Measurements from ENCODE around the gene SGCG.

The SGCG gene

GRCh38 chr13:23359882-23360281, 179.1 kb downstream of the SGCG start:
- TF ChIP-seq, protein P1, sequence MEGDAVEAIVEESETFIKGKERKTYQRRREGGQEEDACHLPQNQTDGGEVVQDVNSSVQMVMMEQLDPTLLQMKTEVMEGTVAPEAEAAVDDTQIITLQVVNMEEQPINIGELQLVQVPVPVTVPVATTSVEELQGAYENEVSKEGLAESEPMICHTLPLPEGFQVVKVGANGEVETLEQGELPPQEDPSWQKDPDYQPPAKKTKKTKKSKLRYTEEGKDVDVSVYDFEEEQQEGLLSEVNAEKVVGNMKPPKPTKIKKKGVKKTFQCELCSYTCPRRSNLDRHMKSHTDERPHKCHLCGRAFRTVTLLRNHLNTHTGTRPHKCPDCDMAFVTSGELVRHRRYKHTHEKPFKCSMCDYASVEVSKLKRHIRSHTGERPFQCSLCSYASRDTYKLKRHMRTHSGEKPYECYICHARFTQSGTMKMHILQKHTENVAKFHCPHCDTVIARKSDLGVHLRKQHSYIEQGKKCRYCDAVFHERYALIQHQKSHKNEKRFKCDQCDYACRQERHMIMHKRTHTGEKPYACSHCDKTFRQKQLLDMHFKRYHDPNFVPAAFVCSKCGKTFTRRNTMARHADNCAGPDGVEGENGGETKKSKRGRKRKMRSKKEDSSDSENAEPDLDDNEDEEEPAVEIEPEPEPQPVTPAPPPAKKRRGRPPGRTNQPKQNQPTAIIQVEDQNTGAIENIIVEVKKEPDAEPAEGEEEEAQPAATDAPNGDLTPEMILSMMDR (IDR thresholded peaks at IDR 0.05; ENCODE audit: low read depth, low read length) = no peak
- H3K4me3 ChIP-seq (ENCODE audit: low read depth, low read length) = no peak overlapping the region

DNA sequence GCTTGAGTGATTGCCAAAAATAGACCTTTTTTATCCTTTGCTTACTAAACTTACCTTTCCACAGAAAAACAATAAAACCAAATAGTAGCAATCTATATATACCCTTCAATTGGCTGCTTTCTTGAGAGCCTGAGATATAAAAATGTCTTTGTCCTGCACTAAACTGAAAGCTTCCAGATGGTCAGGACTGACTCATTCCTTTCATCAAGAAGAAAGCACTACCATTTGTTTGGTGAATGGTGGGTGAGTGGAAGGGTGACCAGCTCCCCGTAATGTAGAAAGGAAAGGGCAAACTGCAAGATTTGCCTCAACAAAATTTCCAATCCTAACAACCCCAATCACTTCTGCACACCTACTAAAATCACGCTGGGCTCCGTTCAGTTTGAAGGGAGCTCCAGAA, 184.9 kb downstream of the SGCG start:
- H3K4me3 ChIP-seq (ENCODE audit: low read depth, low read length) = no peak overlapping the region
- TF ChIP-seq, protein P1 (IDR thresholded peaks at IDR 0.05; ENCODE audit: low read depth, low read length) = no peak

DNA sequence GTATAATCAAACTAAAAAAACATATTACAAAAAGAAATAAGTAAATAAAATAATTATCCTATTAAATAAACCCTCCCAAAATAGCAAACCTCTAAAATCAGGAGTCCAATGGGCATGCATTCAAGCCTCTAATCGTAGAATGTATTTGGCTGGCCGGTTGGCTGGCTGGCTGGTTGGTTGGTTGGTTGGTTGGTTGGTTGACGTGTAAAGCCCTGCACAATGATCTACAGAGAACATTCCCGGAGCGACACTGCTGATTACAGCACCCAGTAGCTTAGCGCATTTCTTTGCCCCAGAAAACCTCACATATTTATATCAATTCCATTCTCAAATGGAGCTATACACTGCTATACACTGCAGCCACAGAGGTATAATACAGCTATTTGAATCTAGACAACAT, 187.1 kb downstream of the SGCG start:
- H3K4me3 ChIP-seq (ENCODE audit: low read depth, low read length) = no peak overlapping the region
- TF ChIP-seq, protein P1 (IDR thresholded peaks at IDR 0.05; ENCODE audit: low read depth, low read length) = no peak

DNA sequence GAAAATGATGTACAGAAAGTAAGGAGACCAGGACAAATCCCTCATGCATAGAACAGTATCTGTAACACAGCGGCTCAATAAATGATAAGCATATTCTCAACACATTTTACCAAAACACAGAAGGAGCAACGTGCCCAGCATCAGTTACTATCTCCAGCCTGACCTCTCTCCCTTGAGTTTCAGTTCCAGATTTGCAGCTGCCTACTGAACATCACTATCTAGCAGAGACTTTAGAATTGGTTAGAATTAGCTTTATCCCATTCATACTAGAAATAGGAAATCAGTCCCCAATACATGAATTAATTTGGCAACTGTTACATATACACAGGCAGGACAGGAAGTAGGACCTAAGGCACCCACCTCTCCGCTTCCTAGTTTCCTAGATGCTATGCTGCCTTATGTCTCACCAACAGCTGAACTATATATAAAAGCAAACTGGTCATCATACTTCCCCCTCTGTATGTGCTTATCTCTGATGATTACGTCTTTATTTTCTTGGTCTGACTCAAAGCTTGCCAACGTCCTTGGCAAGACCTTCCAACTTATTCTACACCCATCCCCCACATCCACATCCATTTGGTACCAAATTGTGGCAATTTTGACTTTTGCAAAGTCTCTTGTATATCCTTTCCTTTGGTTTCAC, 191.6 kb downstream of the SGCG start:
- TF ChIP-seq, protein P1 (IDR thresholded peaks at IDR 0.05; ENCODE audit: low read depth, low read length) = no peak
- H3K4me3 ChIP-seq (ENCODE audit: low read depth, low read length) = peak overlapping the region; percentile 25

Data from WI38 (cell line).